ENCODE data around the gene NLRP3. TPM values are rescaled to one million over a fixed set of nuclear protein-coding genes. Genes with fewer than 3 reads are reported as not detected.

Gene NLRP3
- total RNA-seq, 4 donors from 2014 or later: 0.26 to 2.8 (median 0.86) TPM

DNA sequence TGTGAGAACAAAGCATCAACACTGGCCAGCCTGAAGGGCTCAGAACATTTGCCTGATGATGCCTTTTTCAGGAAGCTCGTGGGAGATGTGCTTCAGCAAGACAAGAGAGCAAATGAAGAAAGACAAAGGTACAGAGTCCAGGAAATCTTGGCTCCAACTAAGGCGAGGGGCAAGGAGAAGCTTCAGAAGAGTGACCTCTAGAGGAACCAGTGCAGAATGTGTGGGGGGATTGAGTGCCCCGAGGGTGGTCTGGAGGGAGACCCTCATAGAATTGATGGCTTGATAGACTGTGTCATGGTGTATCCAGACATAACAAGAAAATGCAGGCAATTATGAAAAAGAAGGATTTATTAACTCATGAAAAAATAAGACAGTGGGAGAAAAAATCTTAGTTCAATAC, 15.3 kb upstream of the NLRP3 start:
- intact Hi-C loops (cut with DNase I; ENCODE audit: low total_unique reads): no loop called here
- TF ChIP-seq, protein P1, sequence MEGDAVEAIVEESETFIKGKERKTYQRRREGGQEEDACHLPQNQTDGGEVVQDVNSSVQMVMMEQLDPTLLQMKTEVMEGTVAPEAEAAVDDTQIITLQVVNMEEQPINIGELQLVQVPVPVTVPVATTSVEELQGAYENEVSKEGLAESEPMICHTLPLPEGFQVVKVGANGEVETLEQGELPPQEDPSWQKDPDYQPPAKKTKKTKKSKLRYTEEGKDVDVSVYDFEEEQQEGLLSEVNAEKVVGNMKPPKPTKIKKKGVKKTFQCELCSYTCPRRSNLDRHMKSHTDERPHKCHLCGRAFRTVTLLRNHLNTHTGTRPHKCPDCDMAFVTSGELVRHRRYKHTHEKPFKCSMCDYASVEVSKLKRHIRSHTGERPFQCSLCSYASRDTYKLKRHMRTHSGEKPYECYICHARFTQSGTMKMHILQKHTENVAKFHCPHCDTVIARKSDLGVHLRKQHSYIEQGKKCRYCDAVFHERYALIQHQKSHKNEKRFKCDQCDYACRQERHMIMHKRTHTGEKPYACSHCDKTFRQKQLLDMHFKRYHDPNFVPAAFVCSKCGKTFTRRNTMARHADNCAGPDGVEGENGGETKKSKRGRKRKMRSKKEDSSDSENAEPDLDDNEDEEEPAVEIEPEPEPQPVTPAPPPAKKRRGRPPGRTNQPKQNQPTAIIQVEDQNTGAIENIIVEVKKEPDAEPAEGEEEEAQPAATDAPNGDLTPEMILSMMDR (IDR thresholded peaks at IDR 0.05): no peak
- TF ChIP-seq POLR2A (IDR thresholded peaks at IDR 0.05): no peak
- Histone ChIP-seq H3K4me1 (no peaks in the 10 kb centered on the region), H3K27ac (no peak overlapping the region), H3K27me3 (no peaks in the 10 kb centered on the region), H3K4me3 (no peak overlapping the region), H3K36me3 (no peaks in the 10 kb centered on the region), H3K9me3 (no peaks in the 10 kb centered on the region)
- DNase-seq: no peak

DNA sequence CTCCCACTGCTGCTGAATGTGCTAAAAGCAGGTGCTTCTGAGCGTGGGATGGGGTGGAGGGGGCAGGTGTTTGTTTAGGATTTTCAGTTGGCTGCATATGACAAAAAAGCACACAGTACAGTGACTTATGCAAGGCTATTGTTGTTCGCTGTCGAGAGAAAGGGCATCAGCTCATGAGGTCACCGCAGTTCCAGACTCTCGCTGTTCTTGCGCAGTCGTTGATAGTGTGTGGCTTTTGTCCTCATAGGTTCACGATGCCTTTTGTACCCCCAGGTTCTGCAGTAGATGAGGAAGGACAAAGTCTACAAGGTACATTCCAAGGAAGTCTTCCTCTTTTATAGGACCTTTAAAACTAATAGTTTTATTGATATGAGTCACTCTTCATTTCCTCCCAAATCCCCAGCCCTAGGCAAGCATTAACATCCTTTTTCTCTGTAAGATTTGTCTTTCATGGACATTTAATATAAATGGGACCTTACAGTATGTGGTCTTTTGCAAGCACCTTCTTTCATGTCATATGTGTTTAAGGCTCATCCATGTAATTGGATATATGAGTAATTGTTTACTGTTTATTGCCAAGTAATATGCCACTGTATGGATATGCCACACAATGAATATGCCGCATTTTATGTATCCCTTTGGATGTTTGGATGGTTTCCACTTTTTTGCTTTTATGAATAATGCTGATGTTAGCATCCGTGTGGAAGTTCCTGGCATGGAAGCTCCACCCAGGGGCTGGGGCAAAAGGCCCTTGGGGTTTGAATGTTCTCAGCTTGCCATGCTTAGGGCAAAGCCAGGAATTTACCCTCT, 14.5 kb upstream of the NLRP3 start:
- H3K9me3 ChIP-seq: no peaks in the 10 kb centered on the region
- H3K4me3 ChIP-seq: no peak overlapping the region
- no peak for DNase-seq
- H3K36me3 ChIP-seq: no peaks in the 10 kb centered on the region
- no peaks in the 10 kb centered on the region for H3K4me1 ChIP-seq
- intact Hi-C loops (cut with DNase I; ENCODE audit: low total_unique reads): no loop called here
- TF ChIP-seq POLR2A (IDR thresholded peaks at IDR 0.05): no peak
- TF ChIP-seq, protein P1 (IDR thresholded peaks at IDR 0.05): no peak
- H3K27me3 ChIP-seq: no peaks in the 10 kb centered on the region
- no peak overlapping the region for H3K27ac ChIP-seq

DNA sequence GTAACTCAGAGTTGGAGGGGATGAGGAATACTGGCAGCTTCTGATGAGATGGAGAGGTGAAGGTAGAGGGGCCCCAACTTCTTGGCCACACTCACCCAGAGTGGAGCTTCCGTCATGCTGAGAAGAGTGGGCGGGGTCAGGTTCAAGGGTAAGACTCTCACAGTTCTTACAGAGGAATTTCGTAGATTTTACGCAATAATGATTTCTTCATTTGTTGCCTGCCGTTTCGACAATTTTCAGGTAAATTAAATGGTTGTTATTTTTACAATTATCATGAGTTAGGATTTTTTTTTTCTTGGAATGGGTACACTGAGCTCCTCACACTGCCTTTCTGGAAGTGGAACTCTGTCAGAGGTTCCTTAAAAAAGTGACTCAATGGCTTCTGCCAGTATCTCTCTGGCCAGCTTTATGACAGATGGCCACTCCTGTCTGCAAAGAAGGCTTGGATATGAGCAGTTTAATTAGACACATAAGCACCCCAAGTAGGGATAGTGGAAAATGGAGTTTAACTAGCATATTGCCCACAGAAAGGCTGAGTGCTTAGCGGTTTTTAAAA, 13.8 kb upstream of the NLRP3 start:
- no peaks in the 10 kb centered on the region for H3K4me1 ChIP-seq
- no peak overlapping the region for H3K27ac ChIP-seq
- no peaks in the 10 kb centered on the region for H3K9me3 ChIP-seq
- intact Hi-C loops (cut with DNase I; ENCODE audit: low total_unique reads): no loop called here
- H3K4me3 ChIP-seq: no peak overlapping the region
- H3K36me3 ChIP-seq: no peaks in the 10 kb centered on the region
- TF ChIP-seq, protein P1 (IDR thresholded peaks at IDR 0.05): no peak
- no peak for TF ChIP-seq POLR2A (IDR thresholded peaks at IDR 0.05)
- no peak for DNase-seq
- H3K27me3 ChIP-seq: no peaks in the 10 kb centered on the region

DNA sequence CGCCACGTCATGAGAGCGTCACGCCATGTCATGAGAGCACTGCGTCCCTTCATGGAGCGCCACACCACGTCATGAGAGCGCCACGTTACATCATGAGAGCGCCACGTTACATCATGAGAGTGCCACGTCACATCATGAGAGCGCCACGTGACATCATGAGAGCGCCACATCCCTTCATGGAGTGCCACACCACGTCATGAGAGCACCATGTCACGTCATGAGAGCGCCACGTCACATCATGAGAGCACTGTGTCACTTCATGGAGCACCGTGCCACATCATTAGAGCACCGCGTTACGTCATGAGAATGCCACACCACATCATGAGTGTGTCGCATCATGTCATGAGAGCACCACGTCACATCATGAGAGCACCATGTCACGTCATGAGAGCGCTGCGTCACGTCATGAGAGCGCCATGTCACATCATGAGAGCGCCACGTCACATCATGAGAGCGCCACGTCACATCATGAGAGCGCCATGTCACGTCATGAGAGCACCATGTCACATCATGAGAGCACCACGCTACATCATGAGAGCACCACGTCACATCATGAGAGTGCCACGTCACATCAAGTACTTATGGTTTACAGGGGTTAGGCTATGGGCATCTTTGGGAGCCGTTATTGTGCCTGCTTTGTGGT, 9.8 kb upstream of the NLRP3 start:
- H3K27me3 ChIP-seq: no peaks in the 10 kb centered on the region
- H3K4me3 ChIP-seq: no peak overlapping the region
- no peak overlapping the region for H3K27ac ChIP-seq
- TF ChIP-seq POLR2A (IDR thresholded peaks at IDR 0.05): no peak
- TF ChIP-seq, protein P1 (IDR thresholded peaks at IDR 0.05): no peak
- no peaks in the 10 kb centered on the region for H3K9me3 ChIP-seq
- intact Hi-C loops (cut with DNase I; ENCODE audit: low total_unique reads): no loop called here
- DNase-seq: no peak
- no peaks in the 10 kb centered on the region for H3K4me1 ChIP-seq
- no peaks in the 10 kb centered on the region for H3K36me3 ChIP-seq

DNA sequence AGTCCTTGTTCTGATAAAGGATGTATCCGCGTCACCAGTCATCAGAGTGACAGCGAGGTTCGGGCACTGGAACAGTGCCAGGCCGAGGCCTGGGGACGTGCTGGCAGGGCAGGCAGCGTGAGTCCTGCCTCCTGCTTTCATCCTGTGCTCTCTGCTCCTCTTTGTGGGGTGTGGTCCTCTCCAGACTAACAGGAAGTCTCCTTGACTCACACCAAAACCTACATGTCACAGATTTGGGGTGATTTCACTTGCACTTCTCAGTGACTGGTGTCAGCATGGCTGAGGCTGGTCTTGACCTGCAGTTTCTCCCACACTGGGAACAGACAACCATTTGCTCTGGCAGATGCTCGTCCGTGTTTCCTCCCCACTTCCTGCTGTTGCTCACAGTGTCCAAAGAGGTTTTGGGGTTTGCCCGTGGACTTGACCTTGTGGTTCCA, 8.8 kb upstream of the NLRP3 start:
- Histone ChIP-seq H3K36me3 (no peaks in the 10 kb centered on the region), H3K4me1 (no peaks in the 10 kb centered on the region), H3K27ac (no peak overlapping the region), H3K27me3 (no peaks in the 10 kb centered on the region), H3K4me3 (no peak overlapping the region), H3K9me3 (no peaks in the 10 kb centered on the region)
- no peak for DNase-seq
- intact Hi-C loops (cut with DNase I; ENCODE audit: low total_unique reads): no loop called here
- TF ChIP-seq, protein P1 (IDR thresholded peaks at IDR 0.05): no peak
- no peak for TF ChIP-seq POLR2A (IDR thresholded peaks at IDR 0.05)

Data from uterus (tissue), 4 donors.